NCI-H2196 treated with DMSO at 0.1 percent for 48 hours (cell line): Measurements from ENCODE around the gene CHD6.

ENCODE experiments used
- DNase-seq: peaks from one replicate; lab custom pipeline; 2025; ENCODE audit not compliant: unreplicated experiment; lab: John Stamatoyannopoulos, UW

The CHD6 gene

GRCh38 chr20:41468994-41469600 lies 149.1 kb downstream of the CHD6 start:
- no peak for DNase-seq

- DNase-seq, result no peak
Observed at GRCh38 chr20:41467690-41468089, 150.5 kb downstream of the CHD6 start.

- no peak for DNase-seq
Observed at GRCh38 chr20:41467220-41467619, 151.0 kb downstream of the CHD6 start.

GRCh38 chr20:41463567-41463966 lies 154.6 kb downstream of the CHD6 start:
- no peak for DNase-seq

- no peak for DNase-seq
Observed at GRCh38 chr20:41462372-41463161, 155.6 kb downstream of the CHD6 start.

GRCh38 chr20:41458761-41459160 lies 159.4 kb downstream of the CHD6 start:
- DNase-seq, result no peak

GRCh38 chr20:41457173-41457857 lies 160.9 kb downstream of the CHD6 start:
- no peak for DNase-seq

GRCh38 chr20:41456351-41456750 lies 161.8 kb downstream of the CHD6 start:
- DNase-seq, result no peak

- no peak for DNase-seq
Observed at GRCh38 chr20:41454250-41454649, 163.9 kb downstream of the CHD6 start.

- DNase-seq, result no peak
Observed at GRCh38 chr20:41453010-41453950, 164.9 kb downstream of the CHD6 start.

- DNase-seq, result no peak
Observed at GRCh38 chr20:41452226-41452625, 166.0 kb downstream of the CHD6 start.

- DNase-seq, result no peak
Observed at GRCh38 chr20:41447006-41447405, 171.2 kb downstream of the CHD6 start.

- DNase-seq, result no peak
Observed at GRCh38 chr20:41446456-41446855, 171.7 kb downstream of the CHD6 start.

GRCh38 chr20:41444821-41445220 lies 173.4 kb downstream of the CHD6 start:
- no peak for DNase-seq

GRCh38 chr20:41443691-41444090 lies 174.5 kb downstream of the CHD6 start:
- no peak for DNase-seq

- DNase-seq, result no peak
Observed at GRCh38 chr20:41440882-41441281, 177.3 kb downstream of the CHD6 start.

GRCh38 chr20:41437836-41438235 lies 180.3 kb downstream of the CHD6 start:
- no peak for DNase-seq

GRCh38 chr20:41436679-41437078 lies 181.5 kb downstream of the CHD6 start:
- DNase-seq, result no peak

- no peak for DNase-seq
Observed at GRCh38 chr20:41433203-41433602, 185.0 kb downstream of the CHD6 start.

- DNase-seq, result no peak
Observed at GRCh38 chr20:41432746-41433145, 185.4 kb downstream of the CHD6 start.

- DNase-seq, result no peak
Observed at GRCh38 chr20:41428285-41428684, 189.9 kb downstream of the CHD6 start.
